Activated CD8-positive, alpha-beta memory T cell treated with anti-CD3 and anti-CD28 coated beads for 36 hours (primary cell): ENCODE measurements around the gene RNU5B-1. TPM values are rescaled to one million over a fixed set of nuclear protein-coding genes. Genes with fewer than 3 reads are reported as not detected.

Experiments
- CTCF ChIA-PET: fragments of 350-600 bp; sonication (Branson Sonifier 250); formaldehyde crosslinking; loops from one replicate; lab custom pipeline; 2021; ENCODE audit warnings: antibody characterized with exemption; lab: Charles Lee
- POLR2A ChIA-PET: fragments of 350-600 bp; sonication (Branson Sonifier 250); formaldehyde crosslinking; loops from one replicate; lab custom pipeline; 2021; ENCODE audit warnings: antibody characterized with exemption; lab: Charles Lee
- total RNA-seq, 2 experiments: library from RNA; stranded (reverse); gene quantifications; one replicate each; pipeline ENCODE4 v1.2.3, GENCODE V29; 2021

RNU5B-1 gene
- total RNA-seq, 2 experiments from 2014 or later, result not detected

GRCh38 chr15:65310431-65311137, 6.1 kb downstream of the RNU5B-1 start:
- POLR2A ChIA-PET, result interaction anchor here (0.7 kb wide), 1 partner anchor 329 kb away, joined by 4 read pairs; no protein-coding TSS in a partner anchor
- CTCF ChIA-PET, result interaction anchor here (1.1 to 1.5 kb wide), 2 partner anchors 75 to 90 kb away, joined by 3 to 5 read pairs; no protein-coding TSS in a partner anchor

GRCh38 chr15:65311760-65312159, 7.3 kb downstream of the RNU5B-1 start:
- POLR2A ChIA-PET, result no interaction called here
- CTCF ChIA-PET, result interaction anchor here (0.8 kb wide), 1 partner anchor 269 kb away, joined by 3 read pairs; no protein-coding TSS in a partner anchor

GRCh38 chr15:65312400-65312916, 8.0 kb downstream of the RNU5B-1 start:
- POLR2A ChIA-PET, result interaction anchor here (1.7 kb wide), 1 partner anchor 8 kb away, joined by 6 read pairs; the partner anchor contains the start of gene RNU5B-1
- CTCF ChIA-PET, result interaction anchor here (0.8 to 1.7 kb wide), 2 partner anchors 73 to 269 kb away, joined by 3 to 7 read pairs; no protein-coding TSS in a partner anchor

GRCh38 chr15:65318870-65319356, 14.4 kb downstream of the RNU5B-1 start:
- CTCF ChIA-PET, result interaction anchor here (0.8 to 7.3 kb wide), 8 partner anchors 13 to 82 kb away, joined by 3 to 72 read pairs (median 6); no protein-coding TSS in a partner anchor
- POLR2A ChIA-PET, result interaction anchor here (0.9 kb wide), 1 partner anchor 14 kb away, joined by 4 read pairs; the partner anchor contains the start of gene RNU5B-1

GRCh38 chr15:65323071-65323511, 18.6 kb downstream of the RNU5B-1 start:
- ChIA-PET POLR2A (no interaction called here), CTCF (interaction anchor here (0.6 to 7.3 kb wide), 2 partner anchors 64 to 722 kb away, joined by 3 to 72 read pairs; no protein-coding TSS in a partner anchor)

- CTCF ChIA-PET, result interaction anchor here (0.6 to 1.4 kb wide), 4 partner anchors 16 to 1947 kb away, joined by 4 to 10 read pairs (median 5); no protein-coding TSS in a partner anchor
- POLR2A ChIA-PET, result interaction anchor here (0.6 kb wide), 1 partner anchor 15 kb away, joined by 6 read pairs; no protein-coding TSS in a partner anchor
Observed at GRCh38 chr15:65326117-65326526, 21.6 kb downstream of the RNU5B-1 start.

- ChIA-PET POLR2A (no interaction called here), CTCF (interaction anchor here (1.4 kb wide), 1 partner anchor 59 kb away, joined by 10 read pairs; no protein-coding TSS in a partner anchor)
Observed at GRCh38 chr15:65326818-65327217, 22.3 kb downstream of the RNU5B-1 start.

- ChIA-PET CTCF (no interaction called here), POLR2A (no interaction called here)
Observed at GRCh38 chr15:65327651-65328393, 23.3 kb downstream of the RNU5B-1 start.

GRCh38 chr15:65328506-65329287, 24.2 kb downstream of the RNU5B-1 start:
- POLR2A ChIA-PET, result no interaction called here
- CTCF ChIA-PET, result no interaction called here

- ChIA-PET POLR2A (no interaction called here), CTCF (no interaction called here)
Observed at GRCh38 chr15:65329288-65329983, 25.0 kb downstream of the RNU5B-1 start.

- CTCF ChIA-PET, result no interaction called here
- POLR2A ChIA-PET, result no interaction called here
Observed at GRCh38 chr15:65329984-65330735, 25.7 kb downstream of the RNU5B-1 start.

GRCh38 chr15:65330934-65331645, 26.6 kb downstream of the RNU5B-1 start:
- CTCF ChIA-PET, result no interaction called here
- POLR2A ChIA-PET, result no interaction called here

GRCh38 chr15:65331811-65332210, 27.3 kb downstream of the RNU5B-1 start:
- POLR2A ChIA-PET, result no interaction called here
- CTCF ChIA-PET, result no interaction called here

GRCh38 chr15:65332391-65333147, 28.1 kb downstream of the RNU5B-1 start:
- POLR2A ChIA-PET, result no interaction called here
- CTCF ChIA-PET, result no interaction called here

GRCh38 chr15:65333148-65333820, 28.8 kb downstream of the RNU5B-1 start:
- CTCF ChIA-PET, result no interaction called here
- POLR2A ChIA-PET, result no interaction called here
